ENCODE results near the gene KAZN. TPM values are rescaled to one million over a fixed set of nuclear protein-coding genes. Genes with fewer than 3 reads are reported as not detected.

The KAZN gene
- polyA plus RNA-seq, 2 of the 4 experiments (the other 2 are of a cell fraction): 1.3 to 1.9 TPM

DNA sequence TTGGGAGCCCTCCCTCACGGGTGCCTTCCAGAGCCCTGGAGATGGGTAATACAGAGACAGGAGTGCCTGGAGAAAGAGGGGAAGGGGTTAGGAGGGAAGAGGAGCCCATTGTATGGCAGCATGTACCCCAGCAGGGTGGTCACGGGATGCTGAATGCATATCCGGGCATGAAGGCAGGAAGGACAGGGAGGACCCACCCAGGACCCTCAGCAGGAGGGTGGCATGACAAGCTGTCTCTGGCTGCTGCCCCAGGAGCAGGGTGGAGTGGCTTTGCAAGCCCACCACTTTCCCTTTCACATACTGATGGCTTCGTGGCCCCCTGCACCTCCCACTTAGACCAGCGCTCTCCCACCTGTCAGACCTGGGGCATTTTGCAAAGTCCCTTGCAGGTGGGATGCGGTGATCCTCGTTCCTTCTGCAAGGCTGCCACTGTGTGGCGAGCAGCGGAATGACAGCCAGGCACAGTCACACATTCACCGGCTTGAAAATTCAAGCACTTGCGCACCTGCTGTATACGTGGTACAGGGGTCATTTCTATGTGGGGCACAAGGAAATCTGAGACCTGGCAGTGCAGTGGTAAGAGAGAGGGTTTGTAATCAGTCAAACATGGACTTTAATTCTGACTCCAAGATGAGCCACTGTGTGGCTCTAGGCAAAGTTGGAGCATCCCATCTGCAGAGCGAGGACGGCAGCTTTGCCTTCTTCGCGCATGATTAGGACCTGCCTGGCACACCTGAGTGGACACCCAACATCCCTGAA is 501.8 kb downstream of the KAZN start:
- 0 out of 3 replicates have a peak overlapping the region, but pooled peaks have one; percentile 32 for H3K4me2 ChIP-seq
- no peak overlapping the region for H3K4me3 ChIP-seq
- WGBS (ENCODE audit: missing lambda C conversion rate): 1% methylated on average over 14 of the region's 16 CpGs
- DNase-seq (ENCODE audit: low read depth in 1 of 2, low spot score in 1 of 2) (peak; percentile 38 to 50), ATAC-seq (peak; percentile 70 to 89; a peak in 5 of 6 replicates), FAIRE-seq (no peak)
- H3K9me3 ChIP-seq: no peaks in the 10 kb centered on the region
- peak; percentile 65 for TF ChIP-seq SMC3 (IDR thresholded peaks at IDR 0.05)
- no peak for TF ChIP-seq HOXB13 (CRISPR knock-in tag; IDR thresholded peaks at IDR 0.05; ENCODE audit: low read depth)
- TF ChIP-seq, protein P1, sequence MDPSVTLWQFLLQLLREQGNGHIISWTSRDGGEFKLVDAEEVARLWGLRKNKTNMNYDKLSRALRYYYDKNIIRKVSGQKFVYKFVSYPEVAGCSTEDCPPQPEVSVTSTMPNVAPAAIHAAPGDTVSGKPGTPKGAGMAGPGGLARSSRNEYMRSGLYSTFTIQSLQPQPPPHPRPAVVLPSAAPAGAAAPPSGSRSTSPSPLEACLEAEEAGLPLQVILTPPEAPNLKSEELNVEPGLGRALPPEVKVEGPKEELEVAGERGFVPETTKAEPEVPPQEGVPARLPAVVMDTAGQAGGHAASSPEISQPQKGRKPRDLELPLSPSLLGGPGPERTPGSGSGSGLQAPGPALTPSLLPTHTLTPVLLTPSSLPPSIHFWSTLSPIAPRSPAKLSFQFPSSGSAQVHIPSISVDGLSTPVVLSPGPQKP (IDR thresholded peaks at IDR 0.05; ENCODE audit: low read depth, low read length): no peak
- no peak for TF ChIP-seq ESRRA (IDR thresholded peaks at IDR 0.05; ENCODE audit: borderline replicate concordance, low read length)
- TF ChIP-seq FOSL2 (IDR thresholded peaks at IDR 0.05): no peak
- no peak for TF ChIP-seq FOSL2 (CRISPR knock-in tag; IDR thresholded peaks at IDR 0.05)
- TF ChIP-seq GATA3 (IDR thresholded peaks at IDR 0.05; ENCODE audit: borderline replicate concordance): no peak
- TF ChIP-seq EHMT2 (IDR thresholded peaks at IDR 0.05; ENCODE audit: low read depth): no peak
- no peak for TF ChIP-seq ZSCAN20 (CRISPR knock-in tag; IDR thresholded peaks at IDR 0.05)
- TF ChIP-seq MYC (IDR thresholded peaks at IDR 0.05; ENCODE audit: borderline replicate concordance, low read length): no peak
- no peak for TF ChIP-seq ZFP36 (IDR thresholded peaks at IDR 0.05; ENCODE audit: borderline replicate concordance, partially characterized antibody)
- TF ChIP-seq, protein P2, sequence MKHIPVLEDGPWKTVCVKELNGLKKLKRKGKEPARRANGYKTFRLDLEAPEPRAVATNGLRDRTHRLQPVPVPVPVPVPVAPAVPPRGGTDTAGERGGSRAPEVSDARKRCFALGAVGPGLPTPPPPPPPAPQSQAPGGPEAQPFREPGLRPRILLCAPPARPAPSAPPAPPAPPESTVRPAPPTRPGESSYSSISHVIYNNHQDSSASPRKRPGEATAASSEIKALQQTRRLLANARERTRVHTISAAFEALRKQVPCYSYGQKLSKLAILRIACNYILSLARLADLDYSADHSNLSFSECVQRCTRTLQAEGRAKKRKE (CRISPR knock-in tag; IDR thresholded peaks at IDR 0.05; ENCODE audit: low read depth): no peak
- no peak for TF ChIP-seq MAFK (IDR thresholded peaks at IDR 0.05; ENCODE audit: partially characterized antibody)
- no peak for TF ChIP-seq EP300 (IDR thresholded peaks at IDR 0.05)
- no peak for TF ChIP-seq POLR2A (IDR thresholded peaks at IDR 0.05; ENCODE audit: low read length)
- no peak for TF ChIP-seq CBX2 (IDR thresholded peaks at IDR 0.05; ENCODE audit: borderline replicate concordance, low read depth)
- TF ChIP-seq MAZ (IDR thresholded peaks at IDR 0.05; ENCODE audit: borderline replicate concordance, low read depth, low read length): no peak
- no peak for TF ChIP-seq CBX8 (IDR thresholded peaks at IDR 0.05)
- TF ChIP-seq, protein P3, sequence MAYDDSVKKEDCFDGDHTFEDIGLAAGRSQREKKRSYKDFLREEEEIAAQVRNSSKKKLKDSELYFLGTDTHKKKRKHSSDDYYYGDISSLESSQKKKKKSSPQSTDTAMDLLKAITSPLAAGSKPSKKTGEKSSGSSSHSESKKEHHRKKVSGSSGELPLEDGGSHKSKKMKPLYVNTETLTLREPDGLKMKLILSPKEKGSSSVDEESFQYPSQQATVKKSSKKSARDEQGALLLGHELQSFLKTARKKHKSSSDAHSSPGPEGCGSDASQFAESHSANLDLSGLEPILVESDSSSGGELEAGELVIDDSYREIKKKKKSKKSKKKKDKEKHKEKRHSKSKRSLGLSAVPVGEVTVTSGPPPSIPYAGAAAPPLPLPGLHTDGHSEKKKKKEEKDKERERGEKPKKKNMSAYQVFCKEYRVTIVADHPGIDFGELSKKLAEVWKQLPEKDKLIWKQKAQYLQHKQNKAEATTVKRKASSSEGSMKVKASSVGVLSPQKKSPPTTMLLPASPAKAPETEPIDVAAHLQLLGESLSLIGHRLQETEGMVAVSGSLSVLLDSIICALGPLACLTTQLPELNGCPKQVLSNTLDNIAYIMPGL (CRISPR knock-in tag; IDR thresholded peaks at IDR 0.05; ENCODE audit: borderline replicate concordance): no peak
- TF ChIP-seq, protein P4, sequence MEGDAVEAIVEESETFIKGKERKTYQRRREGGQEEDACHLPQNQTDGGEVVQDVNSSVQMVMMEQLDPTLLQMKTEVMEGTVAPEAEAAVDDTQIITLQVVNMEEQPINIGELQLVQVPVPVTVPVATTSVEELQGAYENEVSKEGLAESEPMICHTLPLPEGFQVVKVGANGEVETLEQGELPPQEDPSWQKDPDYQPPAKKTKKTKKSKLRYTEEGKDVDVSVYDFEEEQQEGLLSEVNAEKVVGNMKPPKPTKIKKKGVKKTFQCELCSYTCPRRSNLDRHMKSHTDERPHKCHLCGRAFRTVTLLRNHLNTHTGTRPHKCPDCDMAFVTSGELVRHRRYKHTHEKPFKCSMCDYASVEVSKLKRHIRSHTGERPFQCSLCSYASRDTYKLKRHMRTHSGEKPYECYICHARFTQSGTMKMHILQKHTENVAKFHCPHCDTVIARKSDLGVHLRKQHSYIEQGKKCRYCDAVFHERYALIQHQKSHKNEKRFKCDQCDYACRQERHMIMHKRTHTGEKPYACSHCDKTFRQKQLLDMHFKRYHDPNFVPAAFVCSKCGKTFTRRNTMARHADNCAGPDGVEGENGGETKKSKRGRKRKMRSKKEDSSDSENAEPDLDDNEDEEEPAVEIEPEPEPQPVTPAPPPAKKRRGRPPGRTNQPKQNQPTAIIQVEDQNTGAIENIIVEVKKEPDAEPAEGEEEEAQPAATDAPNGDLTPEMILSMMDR (IDR thresholded peaks at IDR 0.05): peak; percentile 68
- peak; percentile 81 to 82 for TF ChIP-seq RAD21 (conservative IDR thresholded peaks at IDR 0.05 in 1 of 2, IDR thresholded peaks at IDR 0.05 in 1 of 2)
- ChIA-PET POLR2A (no interaction called here), CTCF (interaction anchor here (0.7 to 2.8 kb wide), 7 partner anchors 10 to 1002 kb away, joined by 3 to 10 read pairs (median 4); no protein-coding TSS in a partner anchor)
- H3K4me1 ChIP-seq: no peaks in the 10 kb centered on the region
- no peak overlapping the region for H3K27ac ChIP-seq

Measured in A549 (cell line).